Endothelial cell of umbilical vein (primary cell): ENCODE measurements around the gene WFIKKN1.

Experiments
- CTCF ChIP-seq, 2 donors: IDR thresholded peaks; 1 replicate in 1 of 2; 2 replicates in 1 of 2; pipeline ENCODE4 v1.5.1; 2011; ENCODE audit warnings: low read length in 2 of 2, mild to moderate bottlenecking in 2 of 2, moderate library complexity in 2 of 2, control low read depth in 1 of 2, inconsistent platforms in 1 of 2, low read depth in 1 of 2; ENCODE audit not compliant: insufficient read depth in 1 of 2; ENCODE audit errors: extremely low read depth in 1 of 2
- EZH2 ChIP-seq: IDR thresholded peaks from 2 replicates; pipeline ENCODE4 v1.6.1; 2012; ENCODE audit warnings: borderline replicate concordance, low read depth, mild to moderate bottlenecking, moderate library complexity, low read length, inconsistent platforms; ENCODE audit not compliant: severe bottlenecking
- GATA2 ChIP-seq: IDR thresholded peaks from 2 replicates; pipeline ENCODE4 v1.7.0; 2011; ENCODE audit warnings: low read depth, mild to moderate bottlenecking, moderate library complexity, mixed read lengths, low read length; ENCODE audit not compliant: insufficient read length, insufficient read depth
- MYC ChIP-seq: IDR thresholded peaks from one replicate; pipeline ENCODE4 v1.6.1; 2011; ENCODE audit warnings: mild to moderate bottlenecking, low read depth, low read length
- POLR2A ChIP-seq: IDR thresholded peaks from 2 replicates; pipeline ENCODE4 v1.6.1; 2012; ENCODE audit warnings: low read depth, mild to moderate bottlenecking, control low read depth, low read length
- POLR2AphosphoS5 ChIP-seq: IDR thresholded peaks from 2 replicates; pipeline ENCODE4 v1.6.1; 2012; ENCODE audit warnings: low read depth, mild to moderate bottlenecking, control low read depth, low read length, moderate library complexity; ENCODE audit not compliant: insufficient read depth

- no peak for TF ChIP-seq CTCF (IDR thresholded peaks at IDR 0.05; ENCODE audit: extremely low read depth in 1 of 2, insufficient read depth in 1 of 2, low read depth in 1 of 2, low read length in 2 of 2)
- no peak for TF ChIP-seq POLR2AphosphoS5
- TF ChIP-seq EZH2, result no peak
- no peak for TF ChIP-seq POLR2A
- TF ChIP-seq MYC, result no peak
- no peak for TF ChIP-seq GATA2
These were observed 35.7 kb upstream of the WFIKKN1 start for GRCh38 chr16:595094-595528.
